Liver (tissue), 9 donors: ENCODE data around the gene HARS1. TPM values are rescaled to one million over a fixed set of nuclear protein-coding genes. Genes with fewer than 3 reads are reported as not detected.

Experiments
- DNase-seq: peaks from one replicate; pipeline ENCODE4 v3.0.0-alpha.2; 2017; ENCODE audit warnings: low spot score
- H3K27ac ChIP-seq, 2 donors: one replicate each; pipeline ENCODE4 v1.7.0; 2013; ENCODE audit warnings: inconsistent platforms in 2 of 2, low read length in 2 of 2, control low read depth in 1 of 2, low read depth in 1 of 2, mild to moderate bottlenecking in 1 of 2
- H3K27me3 ChIP-seq, 4 donors: one replicate each; pipeline versions ENCODE4 v1.6.1 to v1.7.0; 2013; ENCODE audit warnings: low read length in 3 of 4, inconsistent platforms in 1 of 4, mild to moderate bottlenecking in 1 of 4, moderate library complexity in 1 of 4; ENCODE audit not compliant: control insufficient read depth in 4 of 4, insufficient read depth in 4 of 4
- H3K36me3 ChIP-seq, 4 donors: one replicate each; pipeline versions ENCODE4 v1.6.1 to v1.7.0; 2013; ENCODE audit warnings: low read length in 3 of 4, mild to moderate bottlenecking in 3 of 4, low read depth in 1 of 4, moderate library complexity in 1 of 4; ENCODE audit not compliant: control insufficient read depth in 4 of 4, insufficient read depth in 3 of 4
- H3K4me1 ChIP-seq, 4 donors: one replicate each; pipeline versions ENCODE4 v1.6.1 to v1.7.0; 2013; ENCODE audit warnings: low read length in 3 of 4, mild to moderate bottlenecking in 3 of 4, moderate library complexity in 1 of 4; ENCODE audit not compliant: control insufficient read depth in 4 of 4, insufficient read depth in 4 of 4
- H3K4me3 ChIP-seq, 3 donors: one replicate each; pipeline versions ENCODE4 v1.6.1 to v1.7.0; 2013; ENCODE audit warnings: low read length in 3 of 3, control low read depth in 1 of 3, low read depth in 1 of 3, mild to moderate bottlenecking in 1 of 3
- H3K9ac ChIP-seq, 2 donors: one replicate each; pipeline ENCODE4 v1.7.0; 2013; ENCODE audit warnings: low read length in 2 of 2, mild to moderate bottlenecking in 2 of 2, moderate library complexity in 2 of 2, control low read depth in 1 of 2, low read depth in 1 of 2
- H3K9me3 ChIP-seq, 4 donors: one replicate each; pipeline versions ENCODE4 v1.6.1 to v1.7.0; 2013; ENCODE audit warnings: low read length in 3 of 4; ENCODE audit not compliant: control insufficient read depth in 4 of 4
- ATF3 ChIP-seq: IDR thresholded peaks from 2 replicates; pipeline ENCODE4 v1.6.1; 2016; ENCODE audit warnings: antibody characterized with exemption
- CTCF ChIP-seq: fragments of 150-350 bp; IDR thresholded peaks from 2 replicates; pipeline ENCODE4 v1.5.1; 2017; ENCODE audit warnings: improper control_type of control experiment, low read depth, low read length; ENCODE audit not compliant: missing input control
- EGR1 ChIP-seq, 2 donors: IDR thresholded peaks; 2 replicates each; pipeline ENCODE4 v1.6.1; 2016 to 2018; ENCODE audit warnings: antibody characterized with exemption in 2 of 2, low read depth in 2 of 2
- FOXA1 ChIP-seq: IDR thresholded peaks from 2 replicates; pipeline ENCODE4 v1.6.1; 2016; ENCODE audit warnings: antibody characterized with exemption
- FOXA2 ChIP-seq: IDR thresholded peaks from 2 replicates; pipeline ENCODE4 v1.6.1; 2016; ENCODE audit warnings: antibody characterized with exemption
- GABPA ChIP-seq, 2 donors: IDR thresholded peaks in 1 of 2; conservative IDR thresholded peaks in 1 of 2; 2 replicates each; pipeline ENCODE4 v1.6.1; 2016; ENCODE audit warnings: antibody characterized with exemption in 2 of 2, mild to moderate bottlenecking in 1 of 2, moderate library complexity in 1 of 2
- HNF4A ChIP-seq, 2 donors: conservative IDR thresholded peaks; 2 replicates each; pipeline ENCODE4 v1.6.1; 2016; ENCODE audit warnings: antibody characterized with exemption in 2 of 2, mild to moderate bottlenecking in 2 of 2
- HNF4G ChIP-seq: IDR thresholded peaks from 2 replicates; pipeline ENCODE4 v1.6.1; 2016; ENCODE audit warnings: antibody characterized with exemption
- JUND ChIP-seq, 2 donors: IDR thresholded peaks; 2 replicates each; pipeline ENCODE4 v1.6.1; 2016; ENCODE audit warnings: antibody characterized with exemption in 2 of 2
- MAX ChIP-seq: IDR thresholded peaks from 2 replicates; pipeline ENCODE4 v1.6.1; 2016; ENCODE audit warnings: antibody characterized with exemption
- NR2F2 ChIP-seq: IDR thresholded peaks from 2 replicates; pipeline ENCODE4 v1.6.1; 2016; ENCODE audit warnings: antibody characterized with exemption
- RAD21 ChIP-seq, 2 donors: IDR thresholded peaks; 2 replicates each; pipeline ENCODE4 v1.6.1; 2016; ENCODE audit warnings: antibody characterized with exemption in 2 of 2, mild to moderate bottlenecking in 2 of 2
- RXRA ChIP-seq, 2 donors: IDR thresholded peaks; 2 replicates each; pipeline ENCODE4 v1.6.1; 2017 to 2018; ENCODE audit warnings: antibody characterized with exemption in 2 of 2, mild to moderate bottlenecking in 1 of 2
- SP1 ChIP-seq: IDR thresholded peaks from 2 replicates; pipeline ENCODE4 v1.6.1; 2018; ENCODE audit warnings: antibody characterized with exemption, mild to moderate bottlenecking
- TAF1 ChIP-seq: conservative IDR thresholded peaks from 2 replicates; pipeline ENCODE4 v1.6.1; 2016; ENCODE audit warnings: antibody characterized with exemption, mild to moderate bottlenecking
- YY1 ChIP-seq: IDR thresholded peaks from 2 replicates; pipeline ENCODE4 v1.6.1; 2016; ENCODE audit warnings: antibody characterized with exemption, mild to moderate bottlenecking
- WGBS: extraction: QIAGEN DNeasy Blood & Tissue Kit; methylation state at CpG from one replicate; pipeline ENCODE4 v1.1.7; 2013; 5-methylcytosine and 5-hydroxymethylcytosine counted together
- polyA plus RNA-seq, 2 donors: library from polyadenylated mRNA; stranded (reverse) in 1 of 2; unstranded in 1 of 2; fragments of 200-250 nt in 1 of 2; fragments of >200 nt in 1 of 2; fragmentation: Nextera tagmentation in 1 of 2; extraction: Ambion mirVana in 1 of 2; gene quantifications; one replicate each; pipeline versions ENCODE4 v1.2.1 to v1.2.3, GENCODE V29; 2013 to 2015
- total RNA-seq, 2 donors: library from RNA; depleted of rRNA; stranded (reverse); fragments of >200 nt; gene quantifications; one replicate each; pipeline ENCODE4 v1.2.3, GENCODE V29; 2014
- TF ChIP-seq, protein P1 (sequence below): IDR thresholded peaks from 2 replicates; pipeline ENCODE4 v1.6.1; 2016; ENCODE audit warnings: antibody characterized with exemption
- TF ChIP-seq, protein P2 (sequence below): IDR thresholded peaks from 2 replicates; pipeline ENCODE4 v1.6.1; 2016; ENCODE audit warnings: antibody characterized with exemption, mild to moderate bottlenecking
- donor health status: healthy.
- donor health status: healthy.
- donor health status: healthy.
- donor health status: healthy.
- donor health status: healthy.

Gene HARS1
- total and polyA plus RNA-seq, 4 donors, result 31.2 to 57.1 (median 37.3) TPM

GRCh38 chr5:140633021-140633471 lies 58.1 kb downstream of the HARS1 start, which contains the start of gene CD14:
CD14 (minus strand) TSS chr5:140633175; CDS start chr5:140633071, 104 bp downstream.
- DNase-seq, result no peak
- Histone ChIP-seq H3K4me3 (peak within 1 kb of the TSS; percentile 66 to 85 (median 71)), H3K27ac (peak within 1 kb of the TSS; percentile 82 to 90), H3K36me3 (no peaks in the 10 kb centered on the region), H3K9me3 (no peaks in the 10 kb centered on the region), H3K4me1 (peaks cover 0 to 23% (median 13%) of the 10 kb centered on the region in 4 donors), H3K9ac (peak within 1 kb of the TSS; percentile 83 to 89), H3K27me3 (no peaks in the 10 kb centered on the region)
- peak; percentile 92 for TF ChIP-seq RXRA (IDR thresholded peaks at IDR 0.05)
- TF ChIP-seq YY1, result peak; percentile 61
- TF ChIP-seq ATF3, result peak; percentile 66
- TF ChIP-seq FOXA2, result no peak
- TF ChIP-seq SP1, result peak; percentile 74
- TF ChIP-seq, protein P1, sequence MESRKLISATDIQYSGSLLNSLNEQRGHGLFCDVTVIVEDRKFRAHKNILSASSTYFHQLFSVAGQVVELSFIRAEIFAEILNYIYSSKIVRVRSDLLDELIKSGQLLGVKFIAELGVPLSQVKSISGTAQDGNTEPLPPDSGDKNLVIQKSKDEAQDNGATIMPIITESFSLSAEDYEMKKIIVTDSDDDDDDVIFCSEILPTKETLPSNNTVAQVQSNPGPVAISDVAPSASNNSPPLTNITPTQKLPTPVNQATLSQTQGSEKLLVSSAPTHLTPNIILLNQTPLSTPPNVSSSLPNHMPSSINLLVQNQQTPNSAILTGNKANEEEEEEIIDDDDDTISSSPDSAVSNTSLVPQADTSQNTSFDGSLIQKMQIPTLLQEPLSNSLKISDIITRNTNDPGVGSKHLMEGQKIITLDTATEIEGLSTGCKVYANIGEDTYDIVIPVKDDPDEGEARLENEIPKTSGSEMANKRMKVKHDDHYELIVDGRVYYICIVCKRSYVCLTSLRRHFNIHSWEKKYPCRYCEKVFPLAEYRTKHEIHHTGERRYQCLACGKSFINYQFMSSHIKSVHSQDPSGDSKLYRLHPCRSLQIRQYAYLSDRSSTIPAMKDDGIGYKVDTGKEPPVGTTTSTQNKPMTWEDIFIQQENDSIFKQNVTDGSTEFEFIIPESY, result peak; percentile 13
- TF ChIP-seq MAX, result peak; percentile 89
- TF ChIP-seq EGR1 (IDR thresholded peaks at IDR 0.05; ENCODE audit: low read depth in 2 of 2), result peak; percentile 22 to 88
- TF ChIP-seq TAF1, result peak; percentile 92
- no peak for TF ChIP-seq FOXA1
- peak; percentile 78 for TF ChIP-seq NR2F2
- TF ChIP-seq, protein P2, sequence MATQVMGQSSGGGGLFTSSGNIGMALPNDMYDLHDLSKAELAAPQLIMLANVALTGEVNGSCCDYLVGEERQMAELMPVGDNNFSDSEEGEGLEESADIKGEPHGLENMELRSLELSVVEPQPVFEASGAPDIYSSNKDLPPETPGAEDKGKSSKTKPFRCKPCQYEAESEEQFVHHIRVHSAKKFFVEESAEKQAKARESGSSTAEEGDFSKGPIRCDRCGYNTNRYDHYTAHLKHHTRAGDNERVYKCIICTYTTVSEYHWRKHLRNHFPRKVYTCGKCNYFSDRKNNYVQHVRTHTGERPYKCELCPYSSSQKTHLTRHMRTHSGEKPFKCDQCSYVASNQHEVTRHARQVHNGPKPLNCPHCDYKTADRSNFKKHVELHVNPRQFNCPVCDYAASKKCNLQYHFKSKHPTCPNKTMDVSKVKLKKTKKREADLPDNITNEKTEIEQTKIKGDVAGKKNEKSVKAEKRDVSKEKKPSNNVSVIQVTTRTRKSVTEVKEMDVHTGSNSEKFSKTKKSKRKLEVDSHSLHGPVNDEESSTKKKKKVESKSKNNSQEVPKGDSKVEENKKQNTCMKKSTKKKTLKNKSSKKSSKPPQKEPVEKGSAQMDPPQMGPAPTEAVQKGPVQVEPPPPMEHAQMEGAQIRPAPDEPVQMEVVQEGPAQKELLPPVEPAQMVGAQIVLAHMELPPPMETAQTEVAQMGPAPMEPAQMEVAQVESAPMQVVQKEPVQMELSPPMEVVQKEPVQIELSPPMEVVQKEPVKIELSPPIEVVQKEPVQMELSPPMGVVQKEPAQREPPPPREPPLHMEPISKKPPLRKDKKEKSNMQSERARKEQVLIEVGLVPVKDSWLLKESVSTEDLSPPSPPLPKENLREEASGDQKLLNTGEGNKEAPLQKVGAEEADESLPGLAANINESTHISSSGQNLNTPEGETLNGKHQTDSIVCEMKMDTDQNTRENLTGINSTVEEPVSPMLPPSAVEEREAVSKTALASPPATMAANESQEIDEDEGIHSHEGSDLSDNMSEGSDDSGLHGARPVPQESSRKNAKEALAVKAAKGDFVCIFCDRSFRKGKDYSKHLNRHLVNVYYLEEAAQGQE, result peak; percentile 80
- peak; percentile 2 for TF ChIP-seq CTCF
- peak; percentile 51 to 58 for TF ChIP-seq RAD21 (IDR thresholded peaks at IDR 0.05)
- peak; percentile 82 to 84 for TF ChIP-seq JUND (IDR thresholded peaks at IDR 0.05)
- TF ChIP-seq HNF4G, result no peak
- TF ChIP-seq GABPA (IDR thresholded peaks at IDR 0.05 in 1 of 2, conservative IDR thresholded peaks at IDR 0.05 in 1 of 2), result peak in 1 of 2 donors; percentile 30
- TF ChIP-seq HNF4A (conservative IDR thresholded peaks at IDR 0.05), result peak in 1 of 2 donors; percentile 52
- 3% methylated on average over 16 of the region's 16 CpGs for WGBS
